ENCODE measurements around the gene ACTR3.

DNA sequence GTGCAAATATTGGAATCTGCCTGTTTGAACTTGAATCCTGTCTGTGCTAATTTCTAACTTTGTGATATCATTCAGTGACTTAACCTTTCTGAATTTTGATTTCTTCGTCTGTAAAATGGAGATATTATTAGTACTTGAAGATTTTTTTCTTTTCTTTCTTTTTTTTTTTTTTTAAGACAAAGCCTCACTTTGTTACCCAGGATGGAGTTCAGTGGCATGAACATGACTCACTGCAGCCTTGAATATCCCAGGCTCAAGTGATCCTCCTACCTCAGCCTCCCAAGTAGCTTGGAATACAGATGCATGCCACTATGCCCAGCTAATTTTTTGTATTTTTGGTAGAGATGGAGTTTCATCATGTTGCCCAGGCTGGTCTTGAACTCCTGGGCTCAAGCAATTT lies 28.3 kb downstream of the ACTR3 start:
- TF ChIP-seq, protein P1, sequence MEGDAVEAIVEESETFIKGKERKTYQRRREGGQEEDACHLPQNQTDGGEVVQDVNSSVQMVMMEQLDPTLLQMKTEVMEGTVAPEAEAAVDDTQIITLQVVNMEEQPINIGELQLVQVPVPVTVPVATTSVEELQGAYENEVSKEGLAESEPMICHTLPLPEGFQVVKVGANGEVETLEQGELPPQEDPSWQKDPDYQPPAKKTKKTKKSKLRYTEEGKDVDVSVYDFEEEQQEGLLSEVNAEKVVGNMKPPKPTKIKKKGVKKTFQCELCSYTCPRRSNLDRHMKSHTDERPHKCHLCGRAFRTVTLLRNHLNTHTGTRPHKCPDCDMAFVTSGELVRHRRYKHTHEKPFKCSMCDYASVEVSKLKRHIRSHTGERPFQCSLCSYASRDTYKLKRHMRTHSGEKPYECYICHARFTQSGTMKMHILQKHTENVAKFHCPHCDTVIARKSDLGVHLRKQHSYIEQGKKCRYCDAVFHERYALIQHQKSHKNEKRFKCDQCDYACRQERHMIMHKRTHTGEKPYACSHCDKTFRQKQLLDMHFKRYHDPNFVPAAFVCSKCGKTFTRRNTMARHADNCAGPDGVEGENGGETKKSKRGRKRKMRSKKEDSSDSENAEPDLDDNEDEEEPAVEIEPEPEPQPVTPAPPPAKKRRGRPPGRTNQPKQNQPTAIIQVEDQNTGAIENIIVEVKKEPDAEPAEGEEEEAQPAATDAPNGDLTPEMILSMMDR (conservative IDR thresholded peaks at IDR 0.05; ENCODE audit: low read depth, low read length): no peak
- no peak for TF ChIP-seq POLR2A (IDR thresholded peaks at IDR 0.05; ENCODE audit: low read depth, low read length)
- TF ChIP-seq CEBPB (IDR thresholded peaks at IDR 0.05; ENCODE audit: low read depth, low read length): no peak
- no peak for TF ChIP-seq BHLHE40 (IDR thresholded peaks at IDR 0.05; ENCODE audit: low read depth, low read length)
- no peak for TF ChIP-seq MXI1 (IDR thresholded peaks at IDR 0.05; ENCODE audit: borderline replicate concordance, low read depth, low read length)
- TF ChIP-seq RAD21 (IDR thresholded peaks at IDR 0.05; ENCODE audit: low read length): no peak
- TF ChIP-seq, protein P2, sequence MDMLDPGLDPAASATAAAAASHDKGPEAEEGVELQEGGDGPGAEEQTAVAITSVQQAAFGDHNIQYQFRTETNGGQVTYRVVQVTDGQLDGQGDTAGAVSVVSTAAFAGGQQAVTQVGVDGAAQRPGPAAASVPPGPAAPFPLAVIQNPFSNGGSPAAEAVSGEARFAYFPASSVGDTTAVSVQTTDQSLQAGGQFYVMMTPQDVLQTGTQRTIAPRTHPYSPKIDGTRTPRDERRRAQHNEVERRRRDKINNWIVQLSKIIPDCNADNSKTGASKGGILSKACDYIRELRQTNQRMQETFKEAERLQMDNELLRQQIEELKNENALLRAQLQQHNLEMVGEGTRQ (IDR thresholded peaks at IDR 0.05; ENCODE audit: low read depth, low read length): no peak
- TF ChIP-seq RFX5 (IDR thresholded peaks at IDR 0.05; ENCODE audit: low read depth, low read length): no peak
- TF ChIP-seq RCOR1 (IDR thresholded peaks at IDR 0.05; ENCODE audit: insufficient replicate concordance, low read length): no peak
